Esophagus mucosa (tissue), 1 donor: Measurements from ENCODE around the gene TRIO. TPM values are rescaled to one million over a fixed set of nuclear protein-coding genes. Genes with fewer than 3 reads are reported as not detected.

Source experiments
- ATAC-seq: fragments of 200-7000 bp; cut with Tn5 transposase; one replicate; pipeline ENCODE4 v1.9.1; 2020
- total RNA-seq: library from RNA; stranded (reverse); gene quantifications from one replicate; pipeline ENCODE4 v1.2.4, GENCODE V29; 2023
- donor health status: DM: yes; HTN: yes; CAD: no.

The TRIO gene
- total RNA-seq, 1 donor from 2014 or later: 42.0 TPM

DNA sequence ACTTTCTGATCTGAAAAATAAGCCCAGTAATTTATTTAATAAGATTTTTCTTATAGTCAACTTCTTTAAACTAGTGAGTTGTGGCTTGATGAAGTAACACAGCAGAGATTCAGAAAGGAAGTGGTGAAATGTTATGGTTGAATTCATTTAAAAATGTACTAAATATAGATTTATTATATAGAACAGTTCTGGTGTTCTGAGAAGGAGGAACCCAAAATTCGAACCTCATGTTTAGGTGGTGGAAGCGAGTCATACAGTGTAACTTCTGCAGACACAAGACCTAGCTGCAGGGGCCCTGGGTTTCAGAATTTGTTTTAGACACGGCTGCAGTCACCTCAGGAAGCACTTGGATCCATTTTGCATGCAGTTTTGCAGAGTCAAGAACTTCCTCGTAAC is 188.2 kb downstream of the TRIO start:
- peak; percentile 22 for ATAC-seq

DNA sequence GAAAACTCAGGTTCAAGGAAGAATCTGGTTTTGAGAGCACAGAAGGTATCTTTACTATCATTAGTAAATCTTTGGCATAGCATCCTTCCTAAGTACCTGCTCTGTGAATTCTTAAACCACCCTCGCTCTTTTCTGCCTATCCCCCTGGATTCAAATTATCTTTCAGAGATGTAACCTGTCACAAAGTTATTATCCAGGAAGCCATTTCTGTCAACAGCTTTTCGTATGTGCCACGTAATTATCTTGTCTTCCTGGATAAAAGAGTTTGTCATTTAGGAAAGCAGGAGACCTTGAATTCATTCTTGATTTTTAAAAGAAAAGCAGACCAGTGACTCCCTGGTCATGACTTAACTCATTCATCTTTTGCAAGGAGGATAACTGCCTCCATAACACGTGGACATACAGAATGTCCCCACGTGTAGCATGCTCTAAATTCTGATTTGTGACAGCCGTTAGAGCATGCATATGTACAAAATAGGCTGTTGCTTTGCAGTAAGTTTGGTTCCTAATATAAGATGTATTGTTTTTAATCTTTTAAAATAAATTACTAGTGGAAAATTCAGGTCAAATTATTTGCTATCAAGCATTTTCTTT is 189.0 kb downstream of the TRIO start:
- ATAC-seq: no peak

DNA sequence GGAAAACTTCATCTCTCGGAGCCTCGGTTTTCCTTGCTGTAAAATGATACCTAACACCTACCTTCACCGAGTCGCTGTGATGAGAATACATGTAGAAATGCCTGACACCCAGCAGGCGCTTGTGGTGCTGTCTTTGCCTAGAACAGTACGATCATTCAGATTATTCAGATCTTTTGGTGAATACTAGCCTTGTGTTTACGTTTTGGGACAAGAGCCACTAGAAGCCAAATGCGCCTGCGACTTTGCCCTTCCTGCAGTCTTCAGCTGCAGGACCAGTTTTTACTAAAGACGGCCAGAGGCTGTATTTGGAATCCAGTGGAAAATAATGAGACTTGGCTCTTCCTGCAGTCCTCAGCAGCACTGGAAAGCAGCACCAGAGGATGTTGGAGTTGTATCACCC is 189.6 kb downstream of the TRIO start:
- ATAC-seq: no peak

DNA sequence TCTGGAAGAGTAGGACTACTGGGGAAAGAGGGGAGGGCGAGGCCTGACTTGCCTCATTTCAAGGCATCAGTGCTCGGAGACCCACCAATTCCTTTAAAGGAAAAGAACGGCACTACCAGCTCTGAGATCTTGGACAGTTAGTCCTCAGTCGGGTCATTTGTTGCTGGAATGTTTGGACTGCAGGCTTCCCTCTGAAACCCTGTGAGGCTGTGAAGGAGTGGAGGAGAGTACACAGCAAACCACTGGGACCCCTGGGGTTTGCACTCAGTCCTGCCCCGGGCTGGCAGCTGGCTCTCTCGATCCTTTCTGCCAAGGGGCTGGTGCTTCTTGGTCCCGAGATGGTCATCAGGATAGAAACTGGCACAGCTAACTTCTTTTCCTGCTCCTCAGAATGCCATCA is 194.5 kb downstream of the TRIO start:
- no peak for ATAC-seq

DNA sequence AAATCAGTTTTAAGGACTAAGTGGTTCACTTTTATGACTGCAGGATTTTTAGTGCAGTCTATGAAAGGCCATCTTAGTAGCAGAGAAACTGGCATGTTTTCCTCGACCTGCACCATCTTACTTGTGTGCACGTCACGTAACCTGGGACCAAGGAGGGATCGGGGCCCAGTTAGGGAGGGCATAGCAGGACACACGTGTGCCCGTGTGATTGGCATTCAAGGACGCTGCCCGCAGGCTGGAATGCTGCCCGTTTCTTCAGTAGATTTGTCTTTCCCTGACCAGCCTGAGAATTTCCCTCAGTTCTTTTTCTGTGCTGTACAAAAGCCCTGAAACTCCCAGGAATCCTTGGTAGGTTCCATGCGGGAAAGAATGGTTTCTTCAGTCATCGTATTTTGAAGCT is 196.3 kb downstream of the TRIO start:
- ATAC-seq: no peak

DNA sequence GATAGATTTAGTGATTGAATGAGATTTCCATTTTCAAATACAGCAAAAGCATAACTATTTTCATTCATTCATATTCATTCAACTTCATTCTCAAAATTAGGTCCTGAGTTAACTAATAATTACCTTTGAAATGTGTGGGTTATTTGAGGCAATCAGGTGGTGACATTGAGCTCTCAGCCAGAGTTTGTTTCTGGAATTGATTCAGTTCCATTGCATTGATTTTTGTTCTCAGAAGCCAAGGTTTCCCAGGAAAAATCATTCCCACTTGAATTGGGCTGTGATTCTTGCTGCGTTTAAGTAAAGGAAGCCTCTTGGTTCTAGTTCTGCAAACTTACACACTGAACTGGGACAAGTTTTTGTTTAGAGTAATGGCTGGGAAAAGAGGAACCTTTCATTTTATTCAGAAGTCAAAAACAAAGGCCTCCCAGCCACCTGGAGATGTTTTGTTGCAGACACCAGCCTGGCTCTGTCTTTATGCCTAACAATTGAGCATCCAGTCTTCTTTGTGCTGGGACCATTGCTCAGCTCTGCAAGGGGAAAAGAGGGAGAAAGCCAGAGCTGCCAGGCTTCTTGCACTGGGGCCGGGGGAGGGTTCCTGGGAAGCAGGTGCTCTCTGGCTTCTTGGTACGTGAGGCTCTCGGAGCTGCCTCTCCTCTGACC is 198.6 kb downstream of the TRIO start:
- no peak for ATAC-seq

DNA sequence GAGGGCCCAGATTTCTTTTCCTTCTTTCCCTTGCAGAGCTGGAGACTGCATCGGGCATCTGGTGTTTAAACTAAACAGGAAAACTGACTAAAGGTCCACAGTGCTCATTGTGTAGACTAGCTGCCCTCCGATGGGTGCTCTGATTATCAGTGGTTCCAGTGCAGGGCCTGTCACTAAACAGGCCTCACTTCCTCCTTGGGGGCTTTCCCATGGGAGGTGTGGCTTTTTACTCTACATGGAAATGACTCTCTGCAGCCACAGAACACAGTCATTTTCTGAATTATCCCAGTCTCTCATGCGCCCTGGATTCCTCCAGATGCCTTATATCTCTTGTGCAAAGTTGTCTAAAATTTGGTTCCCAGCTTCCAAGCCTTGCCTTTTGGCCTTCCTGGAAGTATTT is 199.2 kb downstream of the TRIO start:
- no peak for ATAC-seq

DNA sequence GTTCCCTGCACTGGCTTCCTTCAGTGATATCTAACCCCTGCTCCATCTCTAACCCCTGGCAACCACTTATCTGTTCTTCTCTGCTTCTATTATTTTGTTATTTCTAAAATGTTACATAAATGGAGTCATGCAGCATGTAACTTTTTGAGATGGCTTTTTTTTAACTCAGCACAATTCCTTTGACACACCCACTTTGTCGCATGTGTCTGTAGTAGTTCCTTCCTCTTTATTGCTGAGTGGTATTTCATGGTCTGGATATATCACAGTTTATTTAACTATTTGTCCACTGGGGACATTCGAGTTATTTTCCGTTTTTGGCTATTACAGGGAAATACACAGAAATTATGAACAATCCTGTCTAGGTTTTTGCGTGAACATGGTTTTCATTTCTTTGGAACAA is 200.2 kb downstream of the TRIO start:
- ATAC-seq: no peak

DNA sequence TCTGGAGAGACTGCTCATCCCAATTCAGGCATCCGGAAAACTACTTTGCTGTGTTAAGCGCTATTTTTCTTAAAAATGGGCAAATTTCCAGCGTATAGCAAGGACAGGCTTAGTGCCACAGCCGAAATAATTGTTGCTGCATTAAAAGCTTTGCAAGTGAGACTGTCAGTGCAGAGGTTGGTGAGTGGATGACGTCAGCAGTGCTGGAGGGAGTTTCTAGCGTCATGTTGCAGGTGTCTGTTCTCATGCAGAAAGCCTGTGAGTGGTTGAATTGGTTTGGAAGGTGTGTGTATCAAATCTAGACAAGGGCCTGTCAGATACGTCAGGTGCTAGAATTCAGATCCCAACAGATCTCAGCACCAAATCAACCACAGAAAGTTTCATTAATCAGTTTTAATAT is 204.4 kb downstream of the TRIO start:
- ATAC-seq: no peak

DNA sequence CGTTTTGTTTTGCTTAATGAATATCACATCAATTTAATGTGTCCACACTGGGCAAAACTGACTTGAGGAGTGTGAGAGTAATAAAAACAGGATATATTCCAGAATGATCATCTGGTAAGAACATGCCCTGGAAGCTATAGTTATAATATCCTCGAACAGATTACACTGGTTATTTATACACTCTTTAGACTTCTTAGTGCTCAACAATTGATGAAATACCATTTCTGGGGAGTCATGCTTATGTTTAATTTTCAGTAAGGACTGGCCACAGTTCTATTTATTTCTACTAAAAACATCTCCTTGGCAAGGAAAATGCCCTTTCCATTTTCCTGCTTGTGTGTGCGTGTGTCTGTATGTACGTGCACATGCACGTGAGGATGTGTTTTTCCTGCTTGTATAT is 205.0 kb downstream of the TRIO start:
- no peak for ATAC-seq

DNA sequence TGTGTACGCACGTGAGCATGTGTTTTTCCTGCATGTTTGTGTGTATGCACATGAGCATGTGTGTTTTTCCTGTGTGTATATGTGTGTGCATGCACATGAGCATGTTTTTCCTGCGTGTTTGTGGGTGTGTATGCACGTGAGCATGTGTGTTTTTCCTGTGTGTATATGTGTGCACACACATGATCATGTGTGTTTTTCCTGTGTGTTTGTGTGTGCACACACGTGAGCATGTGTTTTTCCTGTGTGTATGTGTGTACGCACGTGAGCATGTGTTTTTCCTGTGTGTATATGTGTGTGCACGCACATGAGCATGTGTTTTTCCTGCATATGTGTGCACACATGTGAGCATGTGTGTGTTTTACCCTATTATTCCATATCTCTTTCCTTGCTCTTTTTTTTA is 205.9 kb downstream of the TRIO start:
- ATAC-seq: no peak

DNA sequence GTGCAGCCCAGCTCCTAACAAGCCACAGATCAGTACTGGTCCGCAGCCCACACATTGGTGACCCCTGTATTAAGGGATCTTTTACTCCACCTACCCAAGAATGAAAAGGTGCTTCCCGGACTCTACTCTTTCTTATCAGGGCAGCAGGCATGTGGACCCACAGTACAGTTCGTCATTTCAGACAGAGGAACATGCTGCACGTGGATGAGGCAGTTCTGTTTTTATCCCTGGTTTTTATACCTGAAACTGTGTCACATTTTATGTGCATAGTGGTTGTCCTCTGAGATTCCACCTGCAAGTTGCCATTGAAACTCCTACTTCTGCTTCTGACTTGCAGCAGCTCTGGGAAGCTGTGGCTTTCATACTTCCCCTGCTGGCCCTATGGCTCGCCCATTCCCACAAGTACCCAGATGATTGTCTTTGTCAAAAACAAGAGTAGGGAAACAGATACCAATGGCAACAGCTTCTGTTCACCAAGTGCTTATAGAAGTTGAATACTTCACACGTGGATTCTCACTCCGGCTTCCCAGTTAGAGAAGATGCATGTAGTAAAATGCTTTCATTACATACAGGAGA is 208.0 kb downstream of the TRIO start:
- ATAC-seq: no peak

DNA sequence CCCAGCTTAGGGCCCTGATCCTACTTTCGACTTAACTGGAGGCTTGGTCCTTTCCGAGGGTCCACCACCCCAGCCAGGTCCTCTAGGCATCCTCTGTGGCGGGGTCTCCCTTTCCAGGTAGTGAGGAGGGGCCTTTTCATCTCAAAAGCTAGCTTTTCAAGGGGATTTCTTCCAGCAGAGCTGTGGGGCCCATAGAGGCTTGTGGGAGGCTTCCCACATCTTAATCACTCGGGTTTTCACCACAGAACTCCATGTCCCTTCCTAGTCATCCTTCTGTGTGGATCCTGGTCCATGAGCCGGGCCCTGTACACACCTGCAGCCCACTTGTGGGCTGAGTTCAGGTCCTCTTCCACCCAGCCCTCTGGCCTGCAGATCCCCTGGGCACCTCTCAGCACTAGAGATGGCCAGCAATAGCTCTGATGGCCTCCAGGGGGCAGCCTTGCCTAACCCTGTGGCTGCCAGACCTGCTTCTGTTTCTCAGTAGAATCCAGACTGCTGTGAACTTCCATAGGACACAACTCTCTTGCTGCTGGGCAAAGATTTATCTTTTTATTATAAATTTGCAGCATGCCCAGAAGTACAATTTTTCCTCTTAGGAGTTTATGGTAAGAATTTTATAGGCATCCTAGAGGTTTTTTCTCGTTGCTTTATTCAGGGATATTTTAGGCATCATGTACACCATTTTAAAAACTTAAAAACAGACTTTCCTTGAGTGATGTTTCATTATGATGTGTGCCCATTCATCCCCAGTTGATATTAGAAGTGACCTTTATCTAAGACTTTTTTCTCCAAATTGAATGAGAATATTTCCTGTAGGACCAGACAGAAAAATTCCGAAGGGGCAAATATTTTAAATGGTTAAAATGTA is 208.9 kb downstream of the TRIO start:
- ATAC-seq: peak; percentile 92

DNA sequence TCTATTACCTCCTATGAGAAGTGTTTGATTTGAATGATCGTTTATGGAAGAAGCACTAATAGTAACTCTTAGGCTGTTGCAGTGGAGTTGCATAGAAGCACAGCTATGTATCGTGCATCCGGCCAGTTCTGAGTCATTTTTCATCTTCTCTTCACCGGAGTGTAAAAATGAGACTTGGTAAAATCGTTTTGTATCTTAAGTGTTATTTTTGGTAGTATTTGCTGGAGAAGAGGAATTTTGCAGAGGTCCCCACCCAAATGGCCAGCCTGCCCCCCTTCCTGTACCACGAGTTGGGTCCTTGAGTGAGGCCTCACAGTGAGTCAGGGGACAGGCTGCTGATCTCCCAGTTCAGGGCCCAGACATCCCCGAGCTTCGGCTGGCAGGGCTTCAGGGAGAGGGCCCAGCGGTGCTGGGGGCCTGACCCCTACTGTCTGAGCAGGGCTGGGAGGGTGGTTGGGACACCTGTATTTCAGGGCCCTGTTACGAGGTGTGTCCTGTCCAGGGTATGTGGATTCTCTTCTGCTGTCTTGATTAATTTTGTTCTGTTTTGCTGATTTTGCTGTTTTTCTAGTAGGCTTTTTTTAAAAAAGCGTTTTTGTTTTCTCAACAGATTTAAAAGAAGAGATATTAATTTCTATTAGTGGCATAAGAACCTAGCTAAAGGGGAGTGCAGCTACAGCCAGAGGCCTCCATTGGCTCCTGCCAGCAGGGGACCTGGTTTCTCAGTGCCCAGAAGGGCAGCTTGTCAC is 210.8 kb downstream of the TRIO start:
- no peak for ATAC-seq

DNA sequence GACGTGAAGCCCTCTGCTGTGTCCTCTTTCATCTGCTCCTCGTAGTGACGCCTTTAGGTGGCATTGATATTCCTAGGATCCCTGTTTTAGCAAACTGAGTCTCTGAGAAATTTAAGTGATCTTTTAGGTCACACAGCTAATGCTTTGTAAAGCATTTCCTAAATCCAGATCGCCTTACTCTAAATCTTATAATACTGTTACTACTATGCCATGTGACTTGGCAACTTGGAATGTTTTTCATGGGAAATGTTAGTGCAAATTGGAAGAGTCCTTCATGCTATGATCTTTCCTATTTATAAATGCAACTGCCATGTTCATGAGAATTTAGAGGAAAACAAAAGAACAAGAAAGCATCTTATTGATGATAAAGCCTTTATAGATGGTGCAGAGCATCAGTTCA is 212.2 kb downstream of the TRIO start:
- ATAC-seq: no peak

DNA sequence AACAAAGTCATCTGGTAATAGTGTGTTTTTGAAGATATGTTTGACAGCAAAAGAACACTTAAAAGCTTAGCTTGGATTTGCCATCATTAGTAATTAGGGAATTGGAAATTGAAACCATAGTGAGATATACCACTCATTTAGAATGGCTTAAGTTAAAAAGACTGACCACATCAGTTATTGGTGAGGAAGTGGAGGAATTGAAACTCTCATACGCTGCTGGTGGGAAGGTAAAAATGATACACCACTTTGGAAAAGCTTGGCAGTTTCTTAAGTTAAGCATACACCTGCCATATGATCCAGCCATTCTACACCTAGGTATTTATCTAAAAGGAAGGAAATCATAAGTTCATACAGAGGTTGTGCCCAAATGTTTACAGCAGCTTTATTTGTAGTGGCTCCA is 213.2 kb downstream of the TRIO start:
- no peak for ATAC-seq

DNA sequence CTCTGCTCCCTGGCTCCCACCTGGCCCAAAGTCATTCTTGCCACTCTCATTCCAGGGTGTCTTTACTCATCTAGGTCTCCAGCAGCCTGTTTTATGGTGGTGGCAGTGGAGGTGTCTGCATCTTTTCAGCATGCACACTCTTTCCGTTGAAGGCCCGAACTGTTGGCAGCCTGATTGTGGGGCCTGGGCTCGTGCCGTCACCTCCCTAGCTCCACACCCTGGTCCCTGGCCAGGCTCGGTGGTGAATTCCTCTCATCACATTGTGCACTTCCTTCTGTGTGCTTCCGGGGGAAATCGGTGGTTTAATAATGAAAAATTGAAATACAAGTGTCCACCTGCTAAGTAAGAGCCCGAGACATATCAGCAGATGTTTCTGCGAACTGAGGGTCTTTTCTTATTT is 214.3 kb downstream of the TRIO start:
- ATAC-seq: no peak

DNA sequence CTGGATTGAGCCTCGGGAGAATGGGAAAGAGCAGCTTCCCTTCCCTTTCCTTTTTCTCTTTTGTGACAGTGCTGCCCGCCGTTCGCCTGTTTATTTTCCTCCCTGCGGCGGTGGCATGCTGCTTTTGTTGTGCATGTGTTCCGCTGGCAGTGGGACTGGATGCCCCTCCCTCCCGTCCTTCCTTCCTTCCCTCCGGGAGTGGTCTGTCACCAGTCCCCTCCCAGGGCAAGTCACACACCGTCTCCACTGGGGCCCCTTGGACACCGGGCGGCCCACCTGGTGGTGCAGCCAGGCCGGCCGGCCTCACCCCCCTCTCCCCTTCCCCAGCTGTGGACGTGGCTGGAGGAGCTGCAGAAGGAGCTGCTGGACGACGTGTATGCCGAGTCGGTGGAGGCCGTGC is 214.7 kb downstream of the TRIO start:
- no peak for ATAC-seq

DNA sequence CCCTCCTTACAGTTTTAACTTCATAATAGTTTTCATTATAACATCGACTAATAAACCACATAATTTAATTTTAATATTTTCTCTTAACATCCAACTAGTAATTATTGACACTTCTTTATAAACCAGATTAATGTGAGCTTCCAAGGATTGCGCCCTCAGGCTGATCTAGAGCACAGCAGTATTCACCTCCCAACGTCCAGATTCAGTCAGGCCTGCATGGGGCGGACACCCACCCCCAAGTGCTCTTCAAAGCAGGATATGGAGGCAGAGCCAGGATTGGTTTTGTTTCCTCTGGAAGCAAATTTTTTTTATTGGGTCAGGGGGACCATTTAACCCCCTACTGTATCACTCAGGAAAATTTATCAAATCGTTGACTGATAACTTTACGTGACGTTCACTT is 215.4 kb downstream of the TRIO start:
- no peak for ATAC-seq

DNA sequence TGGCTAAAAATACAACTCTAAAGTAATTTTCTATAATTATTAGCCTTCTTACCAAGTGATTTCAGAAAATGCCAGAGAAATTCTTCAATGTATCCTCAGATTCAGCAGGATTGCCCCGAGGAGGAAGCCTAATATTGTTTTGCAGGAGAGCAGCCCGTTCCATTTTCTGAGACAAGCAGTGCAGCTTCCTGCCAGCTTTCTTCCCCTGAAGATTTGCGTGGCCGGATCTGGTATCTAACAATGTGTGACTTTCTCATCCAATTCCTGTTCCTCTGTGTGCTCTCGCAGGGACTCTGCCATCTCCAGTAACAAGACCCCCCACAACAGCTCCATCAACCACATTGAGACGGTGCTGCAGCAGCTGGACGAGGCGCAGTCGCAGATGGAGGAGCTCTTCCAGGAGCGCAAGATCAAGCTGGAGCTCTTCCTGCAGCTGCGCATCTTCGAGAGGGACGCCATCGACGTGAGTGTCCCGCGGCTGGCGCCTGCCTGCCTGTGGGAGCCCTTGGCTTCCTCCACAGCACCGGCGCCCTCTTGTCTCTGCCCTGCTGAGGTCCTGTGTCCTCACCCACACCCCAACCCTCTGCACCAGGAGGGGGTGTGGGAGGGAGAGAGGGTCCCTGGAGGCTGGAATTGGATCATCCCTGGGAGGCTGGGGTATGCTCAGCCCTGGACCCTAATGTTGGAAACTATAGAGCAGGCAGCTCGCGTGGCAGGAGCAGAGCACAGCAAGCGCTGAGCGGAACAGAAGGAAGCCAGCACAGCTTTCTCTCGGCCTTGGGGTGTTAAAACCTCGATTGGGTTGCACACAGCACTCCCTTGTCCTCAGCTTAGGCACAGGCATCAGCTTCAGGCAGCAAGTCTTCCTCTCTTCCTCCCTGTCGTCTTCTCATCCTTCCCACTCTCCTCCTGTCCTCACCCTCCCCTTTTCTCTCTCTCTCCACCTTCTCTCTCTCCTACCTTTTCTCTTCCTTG is 216.2 kb downstream of the TRIO start:
- no peak for ATAC-seq

DNA sequence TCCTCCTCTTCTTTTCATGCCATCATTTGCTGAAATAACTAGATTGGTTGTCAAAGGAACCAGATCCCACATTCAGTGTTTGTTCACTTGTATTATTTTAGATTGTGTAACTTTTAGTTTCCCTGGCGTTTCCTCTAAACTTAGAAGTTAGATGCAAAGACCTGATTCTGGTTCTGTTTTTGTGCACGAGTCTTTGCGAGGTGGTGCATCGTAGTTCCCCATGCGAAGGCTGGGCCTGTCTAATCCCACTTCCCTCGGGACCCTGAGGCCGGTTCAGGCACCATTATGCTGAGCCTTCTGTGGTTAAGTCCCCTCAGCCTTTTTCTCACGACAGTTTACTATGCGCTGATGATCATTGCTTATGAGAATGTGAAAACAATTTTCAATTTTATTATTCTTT is 219.3 kb downstream of the TRIO start:
- no peak for ATAC-seq

DNA sequence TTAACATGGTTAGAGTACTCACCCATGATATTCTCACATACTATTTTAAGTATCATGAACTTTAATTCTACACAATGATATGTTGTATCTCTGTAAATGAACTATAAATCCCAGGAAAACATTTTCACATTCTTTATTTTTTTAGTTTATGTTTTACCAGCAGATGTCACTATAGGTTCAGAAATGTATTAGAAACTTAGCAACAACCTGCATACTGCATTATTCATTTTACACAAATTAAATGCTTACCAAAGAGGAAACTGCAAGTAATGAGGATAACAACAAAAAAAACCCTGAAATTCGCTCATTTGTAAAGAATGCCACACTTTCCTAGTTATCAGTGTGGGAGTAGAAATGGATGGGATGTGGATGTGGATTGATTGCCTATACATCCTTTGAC is 221.0 kb downstream of the TRIO start:
- no peak for ATAC-seq
